ENCODE results near the gene U2AF2. TPM values are rescaled to one million over a fixed set of nuclear protein-coding genes. Genes with fewer than 3 reads are reported as not detected.

Gene U2AF2
- total RNA-seq, 1 experiment from 2014 or later = 323 TPM

- BruUV-seq (replicated peaks) = no TSS peak
- Histone ChIP-seq H2AFZ (no peak overlapping the region), H3K4me1 (replicated peaks; ENCODE audit: insufficient read depth) (peaks cover 26% of the 10 kb centered on the region), H4K20me1 (ENCODE audit: insufficient read depth) (peaks cover 57% of the 10 kb centered on the region), H3K36me3 (ENCODE audit: low read depth) (peaks cover 40% of the 10 kb centered on the region), H3K27me3 (ENCODE audit: insufficient read depth, low read depth) (no peaks in the 10 kb centered on the region), H3K27ac (no peak overlapping the region), H3K9me3 (ENCODE audit: insufficient read depth, low read depth) (no peaks in the 10 kb centered on the region), H3K4me2 (peak overlapping the region; percentile 92), H3K9me2 (ENCODE audit: insufficient read depth) (no peaks in the 10 kb centered on the region), H3K79me2 (ENCODE audit: low read depth) (peaks cover 84% of the 10 kb centered on the region), H3K4me3 (peak overlapping the region; percentile 93), H3F3A (ENCODE audit: insufficient read depth, low read depth) (peaks cover 32% of the 10 kb centered on the region)
- POLR2A ChIA-PET (ENCODE audit: unreplicated experiment) = no interaction called here
- no peak for DNase-seq
- CTCF ChIA-PET = interaction anchor here (0.5 to 0.7 kb wide), 2 partner anchors 9 to 444 kb away, joined by 5 to 7 read pairs; no protein-coding TSS in a partner anchor
- intact Hi-C loops (cut with micrococcal nuclease; ENCODE audit: unreplicated experiment) = no loop called here
- TF ChIP-seq EZH2 (IDR thresholded peaks at IDR 0.05; ENCODE audit: low read depth) = no peak
- TF ChIP-seq, protein P1, sequence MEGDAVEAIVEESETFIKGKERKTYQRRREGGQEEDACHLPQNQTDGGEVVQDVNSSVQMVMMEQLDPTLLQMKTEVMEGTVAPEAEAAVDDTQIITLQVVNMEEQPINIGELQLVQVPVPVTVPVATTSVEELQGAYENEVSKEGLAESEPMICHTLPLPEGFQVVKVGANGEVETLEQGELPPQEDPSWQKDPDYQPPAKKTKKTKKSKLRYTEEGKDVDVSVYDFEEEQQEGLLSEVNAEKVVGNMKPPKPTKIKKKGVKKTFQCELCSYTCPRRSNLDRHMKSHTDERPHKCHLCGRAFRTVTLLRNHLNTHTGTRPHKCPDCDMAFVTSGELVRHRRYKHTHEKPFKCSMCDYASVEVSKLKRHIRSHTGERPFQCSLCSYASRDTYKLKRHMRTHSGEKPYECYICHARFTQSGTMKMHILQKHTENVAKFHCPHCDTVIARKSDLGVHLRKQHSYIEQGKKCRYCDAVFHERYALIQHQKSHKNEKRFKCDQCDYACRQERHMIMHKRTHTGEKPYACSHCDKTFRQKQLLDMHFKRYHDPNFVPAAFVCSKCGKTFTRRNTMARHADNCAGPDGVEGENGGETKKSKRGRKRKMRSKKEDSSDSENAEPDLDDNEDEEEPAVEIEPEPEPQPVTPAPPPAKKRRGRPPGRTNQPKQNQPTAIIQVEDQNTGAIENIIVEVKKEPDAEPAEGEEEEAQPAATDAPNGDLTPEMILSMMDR (conservative IDR thresholded peaks at IDR 0.05) = no peak
Observed at GRCh38 chr19:55676383-55676782, 21.5 kb downstream of the U2AF2 start.

DNA sequence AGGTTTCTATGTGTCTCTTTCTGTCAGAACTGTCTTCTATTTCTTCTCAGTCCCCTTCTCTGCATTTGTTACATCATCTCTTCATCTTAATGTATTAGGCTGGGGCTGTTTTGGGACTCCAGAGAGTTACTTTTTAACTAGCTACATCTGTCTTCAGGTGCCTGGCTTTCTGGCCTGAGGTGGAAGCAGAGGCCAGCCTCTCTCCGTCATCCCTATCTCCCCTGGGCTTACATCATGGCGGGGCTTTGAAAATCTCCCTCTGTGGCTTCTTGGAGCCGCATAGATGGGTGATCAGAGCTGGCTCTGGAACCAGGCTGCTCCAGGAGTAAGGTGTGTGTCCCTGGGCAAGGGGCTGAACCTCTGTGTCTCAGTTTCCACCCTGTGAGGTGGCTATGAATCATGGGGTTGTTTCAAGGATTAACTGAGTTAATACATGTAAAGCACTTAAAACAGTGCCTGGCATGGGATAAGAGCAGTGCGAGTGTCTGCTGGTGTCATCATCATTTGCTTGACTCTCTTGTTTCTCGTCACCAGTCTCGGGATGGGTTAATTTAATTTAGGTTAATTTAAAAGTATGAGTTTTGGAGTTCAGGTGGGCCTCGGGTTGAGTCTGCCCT lies 22.2 kb downstream of the U2AF2 start:
- ChIA-PET POLR2A (ENCODE audit: unreplicated experiment) (no interaction called here), CTCF (no interaction called here)
- intact Hi-C loops (cut with micrococcal nuclease; ENCODE audit: unreplicated experiment) = no loop called here
- 0 out of 2 replicates have a peak overlapping the region, but pooled peaks have one; percentile 93 for H3K4me3 ChIP-seq
- H4K20me1 ChIP-seq (ENCODE audit: insufficient read depth) = peaks cover 57% of the 10 kb centered on the region
- H3F3A ChIP-seq (ENCODE audit: insufficient read depth, low read depth) = peaks cover 26% of the 10 kb centered on the region
- no peaks in the 10 kb centered on the region for H3K9me2 ChIP-seq (ENCODE audit: insufficient read depth)
- peaks cover 26% of the 10 kb centered on the region for H3K4me1 ChIP-seq (replicated peaks; ENCODE audit: insufficient read depth)
- H3K4me2 ChIP-seq = peak overlapping the region; percentile 92
- BruUV-seq (replicated peaks) = no TSS peak
- H3K27me3 ChIP-seq (ENCODE audit: insufficient read depth, low read depth) = no peaks in the 10 kb centered on the region
- no peaks in the 10 kb centered on the region for H3K9me3 ChIP-seq (ENCODE audit: insufficient read depth, low read depth)
- H3K36me3 ChIP-seq (ENCODE audit: low read depth) = peaks cover 46% of the 10 kb centered on the region
- peaks cover 80% of the 10 kb centered on the region for H3K79me2 ChIP-seq (ENCODE audit: low read depth)
- no peak for TF ChIP-seq EZH2 (IDR thresholded peaks at IDR 0.05; ENCODE audit: low read depth)
- no peak overlapping the region for H2AFZ ChIP-seq
- DNase-seq = no peak
- no peak overlapping the region for H3K27ac ChIP-seq

DNA sequence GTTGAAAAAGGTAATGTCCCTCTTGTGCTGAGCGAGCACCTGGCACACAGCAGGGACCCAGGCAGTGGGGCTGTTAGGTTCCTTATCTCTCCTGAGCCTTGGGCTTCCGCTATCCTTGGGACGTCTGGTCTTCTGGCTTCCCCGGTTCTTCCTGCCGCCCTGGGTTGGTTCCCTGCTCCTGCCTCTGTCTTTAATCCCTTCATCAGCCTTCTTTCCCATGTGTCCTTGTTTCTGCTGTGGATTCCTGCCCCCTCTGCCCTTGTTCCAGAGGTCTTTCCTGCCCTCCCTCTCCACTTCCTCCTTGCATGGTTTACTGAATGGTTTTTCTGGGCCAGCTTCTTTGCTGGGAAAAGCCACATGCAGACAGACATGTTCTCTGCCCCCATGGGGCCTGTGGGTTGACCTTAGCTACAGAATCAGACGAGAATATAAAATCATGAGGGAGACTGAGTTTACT lies 22.8 kb downstream of the U2AF2 start:
- Histone ChIP-seq H3K4me1 (replicated peaks; ENCODE audit: insufficient read depth) (peaks cover 20% of the 10 kb centered on the region), H3K9me3 (ENCODE audit: insufficient read depth, low read depth) (no peaks in the 10 kb centered on the region), H4K20me1 (ENCODE audit: insufficient read depth) (peaks cover 55% of the 10 kb centered on the region), H3K27me3 (ENCODE audit: insufficient read depth, low read depth) (no peaks in the 10 kb centered on the region), H3K4me2 (peak overlapping the region; percentile 92; the same call in 1 of the 2 replicates), H3K36me3 (ENCODE audit: low read depth) (peaks cover 44% of the 10 kb centered on the region), H3F3A (ENCODE audit: insufficient read depth, low read depth) (peaks cover 20% of the 10 kb centered on the region), H3K9me2 (ENCODE audit: insufficient read depth) (no peaks in the 10 kb centered on the region), H3K4me3 (no peak overlapping the region), H2AFZ (no peak overlapping the region), H3K27ac (no peak overlapping the region), H3K79me2 (ENCODE audit: low read depth) (peaks cover 74% of the 10 kb centered on the region)
- intact Hi-C loops (cut with micrococcal nuclease; ENCODE audit: unreplicated experiment) = no loop called here
- DNase-seq = no peak
- ChIA-PET POLR2A (ENCODE audit: unreplicated experiment) (no interaction called here), CTCF (no interaction called here)
- BruUV-seq (replicated peaks) = no TSS peak
- TF ChIP-seq EZH2 (IDR thresholded peaks at IDR 0.05; ENCODE audit: low read depth) = no peak
- TF ChIP-seq, protein P1 (conservative IDR thresholded peaks at IDR 0.05) = no peak
